ENCODE results near the gene FAM163B. TPM values are rescaled to one million over a fixed set of nuclear protein-coding genes. Genes with fewer than 3 reads are reported as not detected.

FAM163B gene
- total RNA-seq, 3 donors from 2014 or later (not counting 1 experiment from before 2014, with no cell fraction given) = not detected

- no peak overlapping the region for H3K27ac ChIP-seq (ENCODE audit: low read length)
- H3K27ac Mint-ChIP-seq = no peak overlapping the region
- H3K36me3 ChIP-seq (ENCODE audit: control insufficient read depth, insufficient read depth, low read length) = no peaks in the 10 kb centered on the region
- no peaks in the 10 kb centered on the region for H3K36me3 Mint-ChIP-seq
- H3K4me3 ChIP-seq (ENCODE audit: low read length) = no peak overlapping the region
- no peak for DNase-seq
- H3K4me1 ChIP-seq (ENCODE audit: control insufficient read depth, insufficient read depth, low read length) = peaks cover 32% of the 10 kb centered on the region
- H3K4me1 Mint-ChIP-seq = peaks cover 16 to 18% of the 10 kb centered on the region in 2 donors
- H3K9me3 Mint-ChIP-seq = no peaks in the 10 kb centered on the region
- peaks cover 8 to 15% of the 10 kb centered on the region in 2 donors for H3K27me3 Mint-ChIP-seq (ENCODE audit: low read depth in 2 of 2)
- H3K9me3 ChIP-seq (ENCODE audit: control insufficient read depth, insufficient read depth, low read length) = no peaks in the 10 kb centered on the region
- intact Hi-C loops (cut with micrococcal nuclease) = no loop called here
- no peak overlapping the region for H3K4me3 Mint-ChIP-seq
- 86% methylated on average over 8 of the region's 8 CpGs for WGBS (ENCODE audit: insufficient coverage)
- peaks cover 18% of the 10 kb centered on the region for H3K27me3 ChIP-seq (ENCODE audit: control insufficient read depth, insufficient read depth, low read length)
- no peak for ATAC-seq
- TF ChIP-seq CTCF (IDR thresholded peaks at IDR 0.05) = no peak
Measured at GRCh38 chr9:133554729-133555128, 54.5 kb downstream of the FAM163B start.

- ATAC-seq (no peak), DNase-seq (no peak)
- Mint-ChIP-seq H3K36me3 (no peaks in the 10 kb centered on the region), H3K4me1 (peaks cover 16% of the 10 kb centered on the region in 2 donors), H3K9me3 (no peaks in the 10 kb centered on the region), H3K27me3 (ENCODE audit: low read depth in 2 of 2) (peaks cover 8 to 13% of the 10 kb centered on the region in 2 donors), H3K27ac (no peak overlapping the region), H3K4me3 (no peak overlapping the region)
- intact Hi-C loops (cut with micrococcal nuclease) = no loop called here
- H3K27me3 ChIP-seq (ENCODE audit: control insufficient read depth, insufficient read depth, low read length) = peaks cover 16% of the 10 kb centered on the region
- WGBS (ENCODE audit: insufficient coverage) = 93% methylated on average over 31 of the region's 31 CpGs
- H3K9me3 ChIP-seq (ENCODE audit: control insufficient read depth, insufficient read depth, low read length) = no peaks in the 10 kb centered on the region
- H3K27ac ChIP-seq (ENCODE audit: low read length) = no peak overlapping the region
- H3K4me3 ChIP-seq (ENCODE audit: low read length) = no peak overlapping the region
- TF ChIP-seq CTCF (IDR thresholded peaks at IDR 0.05) = no peak
- peaks cover 27% of the 10 kb centered on the region for H3K4me1 ChIP-seq (ENCODE audit: control insufficient read depth, insufficient read depth, low read length)
- no peaks in the 10 kb centered on the region for H3K36me3 ChIP-seq (ENCODE audit: control insufficient read depth, insufficient read depth, low read length)
Measured at GRCh38 chr9:133553973-133554713, 55.0 kb downstream of the FAM163B start.

- Histone ChIP-seq H3K36me3 (ENCODE audit: control insufficient read depth, insufficient read depth, low read length) (no peaks in the 10 kb centered on the region), H3K27me3 (ENCODE audit: control insufficient read depth, insufficient read depth, low read length) (peaks cover 16% of the 10 kb centered on the region), H3K4me1 (ENCODE audit: control insufficient read depth, insufficient read depth, low read length) (peaks cover 17% of the 10 kb centered on the region), H3K4me3 (ENCODE audit: low read length) (no peak overlapping the region), H3K27ac (ENCODE audit: low read length) (no peak overlapping the region), H3K9me3 (ENCODE audit: control insufficient read depth, insufficient read depth, low read length) (no peaks in the 10 kb centered on the region)
- no peak overlapping the region for H3K27ac Mint-ChIP-seq
- no peak for TF ChIP-seq CTCF (IDR thresholded peaks at IDR 0.05)
- H3K4me1 Mint-ChIP-seq = peaks cover 8% of the 10 kb centered on the region in 2 donors
- intact Hi-C loops (cut with micrococcal nuclease) = no loop called here
- H3K27me3 Mint-ChIP-seq (ENCODE audit: low read depth in 2 of 2) = peaks cover 5 to 8% of the 10 kb centered on the region in 2 donors
- ATAC-seq (no peak), DNase-seq (no peak)
- WGBS (ENCODE audit: insufficient coverage) = 90% methylated on average over 10 of the region's 10 CpGs
- H3K36me3 Mint-ChIP-seq = no peaks in the 10 kb centered on the region
- no peak overlapping the region for H3K4me3 Mint-ChIP-seq
- no peaks in the 10 kb centered on the region for H3K9me3 Mint-ChIP-seq
Measured at GRCh38 chr9:133553123-133553522, 56.1 kb downstream of the FAM163B start.

GRCh38 chr9:133552236-133552635 lies 57.0 kb downstream of the FAM163B start:
- Histone ChIP-seq H3K9me3 (ENCODE audit: control insufficient read depth, insufficient read depth, low read length) (no peaks in the 10 kb centered on the region), H3K27me3 (ENCODE audit: control insufficient read depth, insufficient read depth, low read length) (peaks cover 16% of the 10 kb centered on the region), H3K36me3 (ENCODE audit: control insufficient read depth, insufficient read depth, low read length) (no peaks in the 10 kb centered on the region), H3K4me3 (ENCODE audit: low read length) (no peak overlapping the region), H3K27ac (ENCODE audit: low read length) (no peak overlapping the region), H3K4me1 (ENCODE audit: control insufficient read depth, insufficient read depth, low read length) (peaks cover 8% of the 10 kb centered on the region)
- TF ChIP-seq CTCF (IDR thresholded peaks at IDR 0.05) = no peak
- ATAC-seq (no peak), DNase-seq (no peak)
- H3K36me3 Mint-ChIP-seq = no peaks in the 10 kb centered on the region
- no peak overlapping the region for H3K4me3 Mint-ChIP-seq
- 92% methylated on average over 8 of the region's 8 CpGs for WGBS (ENCODE audit: insufficient coverage)
- H3K4me1 Mint-ChIP-seq = no peaks in the 10 kb centered on the region
- no peak overlapping the region for H3K27ac Mint-ChIP-seq
- no peaks in the 10 kb centered on the region for H3K9me3 Mint-ChIP-seq
- intact Hi-C loops (cut with micrococcal nuclease) = no loop called here
- H3K27me3 Mint-ChIP-seq (ENCODE audit: low read depth in 2 of 2) = peaks cover 2 to 8% of the 10 kb centered on the region in 2 donors
